ENCODE data around the gene PPIF. TPM values are rescaled to one million over a fixed set of nuclear protein-coding genes. Genes with fewer than 3 reads are reported as not detected.
A peak's percentile ranks its signal among the peaks of the same experiment; 100 is the strongest.
"Not testable (repeated sequence)": the region's sequence is repeated elsewhere in the genome, so short reads cannot be mapped to it uniquely, and the experiment has no call there.

The PPIF gene
- polyA plus RNA-seq, 6 donors from 2014 or later: 9.5 to 16.1 (median 12.7) TPM

- Mint-ChIP-seq H3K36me3 (no peaks in the 10 kb centered on the region), H3K9me3 (no peaks in the 10 kb centered on the region), H3K27ac (peak overlapping the region in 2 of 6 donors; percentile 6 to 68), H3K4me3 (no peak overlapping the region), H3K4me1 (peaks cover 7 to 13% (median 9%) of the 10 kb centered on the region in 3 donors), H3K27me3 (no peaks in the 10 kb centered on the region)
- ATAC-seq (ENCODE audit: low read depth in 2 of 2) (no peak), DNase-seq (no peak)
These were observed 18.3 kb upstream of the PPIF start for GRCh38 chr10:79328737-79329504.

GRCh38 chr10:79329529-79329928 lies 17.7 kb upstream of the PPIF start:
- no peak for DNase-seq
- peak overlapping the region in 3 of 6 donors; percentile 6 to 54 (median 44) for H3K27ac Mint-ChIP-seq
- H3K4me1 Mint-ChIP-seq: peaks cover 7 to 10% (median 9%) of the 10 kb centered on the region in 3 donors
- ATAC-seq (ENCODE audit: low read depth in 2 of 2): no peak
- H3K9me3 Mint-ChIP-seq: peaks cover 0 to 2% (median 0%) of the 10 kb centered on the region in 7 donors
- H3K27me3 Mint-ChIP-seq: no peaks in the 10 kb centered on the region
- no peaks in the 10 kb centered on the region for H3K36me3 Mint-ChIP-seq
- no peak overlapping the region for H3K4me3 Mint-ChIP-seq

GRCh38 chr10:79331226-79331625 lies 16.0 kb upstream of the PPIF start:
- Mint-ChIP-seq H3K9me3 (peaks cover 0 to 2% (median 0%) of the 10 kb centered on the region in 7 donors), H3K4me3 (no peak overlapping the region), H3K36me3 (no peaks in the 10 kb centered on the region), H3K27me3 (peaks cover 0 to 2% (median 0%) of the 10 kb centered on the region in 3 donors), H3K27ac (peak overlapping the region in 4 of 6 donors; percentile 64 to 83 (median 72)), H3K4me1 (peaks cover 9 to 10% (median 10%) of the 10 kb centered on the region in 3 donors)
- ATAC-seq (ENCODE audit: low read depth in 2 of 2) (no peak), DNase-seq (no peak)

- H3K4me3 Mint-ChIP-seq: no peak overlapping the region
- ATAC-seq (ENCODE audit: low read depth in 2 of 2): peak; percentile 96
- H3K4me1 Mint-ChIP-seq: peaks cover 9 to 11% (median 10%) of the 10 kb centered on the region in 3 donors
- H3K27ac Mint-ChIP-seq: peak overlapping the region; percentile 22 to 96 (median 72)
- H3K36me3 Mint-ChIP-seq: no peaks in the 10 kb centered on the region
- H3K9me3 Mint-ChIP-seq: peaks cover 0 to 2% (median 0%) of the 10 kb centered on the region in 7 donors
- H3K27me3 Mint-ChIP-seq: peaks cover 0 to 5% (median 0%) of the 10 kb centered on the region in 3 donors
- DNase-seq: peak; percentile 47
These were observed 15.6 kb upstream of the PPIF start for GRCh38 chr10:79331709-79332108.

- Mint-ChIP-seq H3K27ac (peak overlapping the region in 1 of 6 donors; percentile 40), H3K4me1 (peaks cover 9 to 11% (median 10%) of the 10 kb centered on the region in 3 donors)
- H3K27me3 Mint-ChIP-seq; H3K36me3 Mint-ChIP-seq; ATAC-seq (ENCODE audit: low read depth in 2 of 2); H3K9me3 Mint-ChIP-seq; DNase-seq; H3K4me3 Mint-ChIP-seq: not testable (repeated sequence)
These were observed 14.5 kb upstream of the PPIF start for GRCh38 chr10:79332610-79333315.

- no peak for ATAC-seq (ENCODE audit: low read depth in 2 of 2)
- Mint-ChIP-seq H3K9me3 (peaks cover 0 to 2% (median 0%) of the 10 kb centered on the region in 7 donors), H3K4me3 (no peak overlapping the region), H3K27me3 (peaks cover 0 to 5% (median 0%) of the 10 kb centered on the region in 3 donors), H3K36me3 (no peaks in the 10 kb centered on the region), H3K4me1 (peaks cover 9 to 11% (median 10%) of the 10 kb centered on the region in 3 donors), H3K27ac (peak overlapping the region in 2 of 6 donors; percentile 1 to 66)
- no peak for DNase-seq
These were observed 13.8 kb upstream of the PPIF start for GRCh38 chr10:79333513-79333912.

- Mint-ChIP-seq H3K27ac (peak overlapping the region in 4 of 6 donors; percentile 0 to 15 (median 8)), H3K4me3 (no peak overlapping the region), H3K9me3 (peaks cover 0 to 2% (median 0%) of the 10 kb centered on the region in 7 donors), H3K36me3 (no peaks in the 10 kb centered on the region), H3K4me1 (peaks cover 9 to 11% (median 10%) of the 10 kb centered on the region in 3 donors), H3K27me3 (peaks cover 0 to 5% (median 0%) of the 10 kb centered on the region in 3 donors)
- DNase-seq (no peak), ATAC-seq (ENCODE audit: low read depth in 2 of 2) (no peak)
These were observed 12.7 kb upstream of the PPIF start for GRCh38 chr10:79334573-79334972.

GRCh38 chr10:79335094-79335469 lies 12.2 kb upstream of the PPIF start:
- Mint-ChIP-seq H3K4me1 (peaks cover 9 to 11% (median 10%) of the 10 kb centered on the region in 3 donors), H3K27ac (peak overlapping the region in 2 of 6 donors; percentile 1 to 93), H3K27me3 (peaks cover 0 to 5% (median 0%) of the 10 kb centered on the region in 3 donors), H3K9me3 (peaks cover 0 to 2% (median 0%) of the 10 kb centered on the region in 7 donors), H3K36me3 (no peaks in the 10 kb centered on the region), H3K4me3 (no peak overlapping the region)
- DNase-seq (no peak), ATAC-seq (ENCODE audit: low read depth in 2 of 2) (no peak)

GRCh38 chr10:79335470-79336235 lies 11.6 kb upstream of the PPIF start:
- Mint-ChIP-seq H3K36me3 (no peaks in the 10 kb centered on the region), H3K9me3 (peaks cover 0 to 2% (median 0%) of the 10 kb centered on the region in 7 donors), H3K4me3 (no peak overlapping the region), H3K4me1 (peaks cover 9 to 11% (median 10%) of the 10 kb centered on the region in 3 donors), H3K27ac (peak overlapping the region in 3 of 6 donors; percentile 1 to 93 (median 49)), H3K27me3 (peaks cover 0 to 5% (median 0%) of the 10 kb centered on the region in 3 donors)
- DNase-seq (no peak), ATAC-seq (ENCODE audit: low read depth in 2 of 2) (no peak)

GRCh38 chr10:79336276-79336675 lies 11.0 kb upstream of the PPIF start:
- H3K4me1 Mint-ChIP-seq: peaks cover 9 to 11% (median 10%) of the 10 kb centered on the region in 3 donors
- H3K4me3 Mint-ChIP-seq: no peak overlapping the region
- peaks cover 0 to 2% (median 0%) of the 10 kb centered on the region in 7 donors for H3K9me3 Mint-ChIP-seq
- H3K27ac Mint-ChIP-seq: peak overlapping the region in 2 of 6 donors; percentile 1 to 16
- ATAC-seq (ENCODE audit: low read depth in 2 of 2): no peak
- no peaks in the 10 kb centered on the region for H3K36me3 Mint-ChIP-seq
- no peak for DNase-seq
- H3K27me3 Mint-ChIP-seq: peaks cover 0 to 5% (median 0%) of the 10 kb centered on the region in 3 donors

GRCh38 chr10:79336739-79337138 lies 10.5 kb upstream of the PPIF start:
- H3K4me1 Mint-ChIP-seq: peaks cover 5 to 10% (median 5%) of the 10 kb centered on the region in 3 donors
- H3K27ac Mint-ChIP-seq: no peak overlapping the region
- DNase-seq (no peak), ATAC-seq (ENCODE audit: low read depth in 2 of 2) (no peak)
- peaks cover 0 to 2% (median 0%) of the 10 kb centered on the region in 7 donors for H3K9me3 Mint-ChIP-seq
- peaks cover 0 to 5% (median 0%) of the 10 kb centered on the region in 3 donors for H3K27me3 Mint-ChIP-seq
- H3K36me3 Mint-ChIP-seq: no peaks in the 10 kb centered on the region
- no peak overlapping the region for H3K4me3 Mint-ChIP-seq

GRCh38 chr10:79337783-79338469 lies 9.3 kb upstream of the PPIF start:
- not testable (repeated sequence) for H3K4me3 Mint-ChIP-seq; DNase-seq; H3K27me3 Mint-ChIP-seq; H3K4me1 Mint-ChIP-seq; H3K9me3 Mint-ChIP-seq; ATAC-seq (ENCODE audit: low read depth in 2 of 2); H3K27ac Mint-ChIP-seq; H3K36me3 Mint-ChIP-seq

Data from naive B cell (primary cell).